Upper lobe of right lung (tissue), 1 donor: ENCODE data around the gene SESN3. TPM values are rescaled to one million over a fixed set of nuclear protein-coding genes. Genes with fewer than 3 reads are reported as not detected.

Experiments used
- ATAC-seq: fragments of 200-7000 bp; cut with Tn5 transposase; one replicate; pipeline ENCODE4 v1.9.1; 2020; ENCODE audit warnings: mild to moderate bottlenecking, moderate library complexity
- DNase-seq: peaks from one replicate; pipeline ENCODE4 v3.0.0-alpha.2; 2020
- H3K27ac ChIP-seq: fragments of 200-600 bp; one replicate; pipeline ENCODE4 v1.8.0; 2022
- H3K27me3 ChIP-seq: fragments of 200-600 bp; one replicate; pipeline ENCODE4 v1.8.0; 2022; ENCODE audit warnings: mild to moderate bottlenecking
- H3K36me3 ChIP-seq: fragments of 200-600 bp; one replicate; pipeline ENCODE4 v1.8.0; 2022
- H3K4me1 ChIP-seq: fragments of 200-600 bp; one replicate; pipeline ENCODE4 v1.8.0; 2022
- H3K4me3 ChIP-seq: fragments of 200-600 bp; one replicate; pipeline ENCODE4 v1.8.0; 2022; ENCODE audit warnings: mild to moderate bottlenecking
- H3K9me3 ChIP-seq: fragments of 200-600 bp; one replicate; pipeline ENCODE4 v1.8.0; 2022
- intact Hi-C: fragments of 100-400 bp; cut with DNase I; formaldehyde crosslinking; loops from one replicate; pipeline ENCODE4 v1.11.0; 2022
- total RNA-seq: library from RNA; stranded (reverse); fragmentation: NEBNext Ultra II Directional; extraction: Animal tissue kit (Norgen Biotek cat#: 25700); gene quantifications from one replicate; pipeline ENCODE4 v1.2.1, GENCODE V29; 2021
- TF ChIP-seq, protein P1 (sequence below): fragments of 200-600 bp; IDR thresholded peaks from one replicate; pipeline ENCODE4 v1.8.0; 2022; ENCODE audit warnings: antibody characterized with exemption
- donor health status: DM: no; HTN: yes; CAD: no; lungs with severe emphysema.

Gene SESN3
- total RNA-seq, 1 donor from 2014 or later = 43.5 TPM

DNA sequence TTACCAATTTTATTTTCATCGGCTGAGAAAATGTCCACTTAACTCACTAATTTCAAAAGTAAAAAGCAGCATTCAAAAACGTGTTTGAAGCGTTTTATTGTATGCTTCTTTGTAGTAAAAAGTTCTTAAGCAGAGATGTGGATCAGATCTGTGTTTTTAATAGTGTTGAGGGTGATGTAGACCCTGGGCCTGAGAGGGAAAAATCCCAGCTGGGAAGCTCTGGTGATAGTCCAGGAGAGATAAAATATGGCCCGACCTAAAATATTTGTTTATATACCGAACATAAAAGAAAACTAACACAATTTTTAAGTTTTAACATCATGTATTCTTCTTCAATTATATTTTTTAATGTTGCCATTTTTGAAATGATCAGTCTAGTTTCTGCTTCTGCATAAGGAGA, 35.2 kb downstream of the SESN3 start:
- H3K27ac ChIP-seq = no peak overlapping the region
- TF ChIP-seq, protein P1, sequence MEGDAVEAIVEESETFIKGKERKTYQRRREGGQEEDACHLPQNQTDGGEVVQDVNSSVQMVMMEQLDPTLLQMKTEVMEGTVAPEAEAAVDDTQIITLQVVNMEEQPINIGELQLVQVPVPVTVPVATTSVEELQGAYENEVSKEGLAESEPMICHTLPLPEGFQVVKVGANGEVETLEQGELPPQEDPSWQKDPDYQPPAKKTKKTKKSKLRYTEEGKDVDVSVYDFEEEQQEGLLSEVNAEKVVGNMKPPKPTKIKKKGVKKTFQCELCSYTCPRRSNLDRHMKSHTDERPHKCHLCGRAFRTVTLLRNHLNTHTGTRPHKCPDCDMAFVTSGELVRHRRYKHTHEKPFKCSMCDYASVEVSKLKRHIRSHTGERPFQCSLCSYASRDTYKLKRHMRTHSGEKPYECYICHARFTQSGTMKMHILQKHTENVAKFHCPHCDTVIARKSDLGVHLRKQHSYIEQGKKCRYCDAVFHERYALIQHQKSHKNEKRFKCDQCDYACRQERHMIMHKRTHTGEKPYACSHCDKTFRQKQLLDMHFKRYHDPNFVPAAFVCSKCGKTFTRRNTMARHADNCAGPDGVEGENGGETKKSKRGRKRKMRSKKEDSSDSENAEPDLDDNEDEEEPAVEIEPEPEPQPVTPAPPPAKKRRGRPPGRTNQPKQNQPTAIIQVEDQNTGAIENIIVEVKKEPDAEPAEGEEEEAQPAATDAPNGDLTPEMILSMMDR = no peak
- no peaks in the 10 kb centered on the region for H3K9me3 ChIP-seq
- DNase-seq = no peak
- H3K4me3 ChIP-seq = no peak overlapping the region
- no peak for ATAC-seq
- no peaks in the 10 kb centered on the region for H3K27me3 ChIP-seq
- intact Hi-C loops = no loop called here
- H3K36me3 ChIP-seq = peaks cover 8% of the 10 kb centered on the region
- H3K4me1 ChIP-seq = no peaks in the 10 kb centered on the region

DNA sequence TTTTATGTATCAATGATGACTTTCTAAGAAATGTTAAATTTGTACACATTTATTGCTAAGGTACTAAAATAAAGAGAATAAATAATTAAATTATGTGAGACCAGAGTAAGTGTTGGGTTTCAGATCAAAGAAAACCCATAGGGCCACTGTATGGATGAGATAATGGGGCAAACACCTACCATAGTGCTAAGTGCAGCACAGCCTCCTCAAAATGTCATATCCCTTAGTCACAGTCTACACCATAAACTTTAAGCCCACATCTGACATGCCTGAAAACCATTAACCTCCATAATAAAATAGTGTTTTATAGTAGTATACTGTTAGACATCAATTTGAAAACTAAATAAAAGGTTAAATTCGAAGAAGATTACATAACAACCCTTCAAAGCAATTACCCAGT, 37.5 kb downstream of the SESN3 start:
- intact Hi-C loops = no loop called here
- no peaks in the 10 kb centered on the region for H3K4me1 ChIP-seq
- H3K27ac ChIP-seq = no peak overlapping the region
- H3K27me3 ChIP-seq = no peaks in the 10 kb centered on the region
- H3K9me3 ChIP-seq = no peaks in the 10 kb centered on the region
- ATAC-seq = no peak
- TF ChIP-seq, protein P1 = no peak
- H3K36me3 ChIP-seq = peaks cover 14% of the 10 kb centered on the region
- DNase-seq = no peak
- H3K4me3 ChIP-seq = no peak overlapping the region

DNA sequence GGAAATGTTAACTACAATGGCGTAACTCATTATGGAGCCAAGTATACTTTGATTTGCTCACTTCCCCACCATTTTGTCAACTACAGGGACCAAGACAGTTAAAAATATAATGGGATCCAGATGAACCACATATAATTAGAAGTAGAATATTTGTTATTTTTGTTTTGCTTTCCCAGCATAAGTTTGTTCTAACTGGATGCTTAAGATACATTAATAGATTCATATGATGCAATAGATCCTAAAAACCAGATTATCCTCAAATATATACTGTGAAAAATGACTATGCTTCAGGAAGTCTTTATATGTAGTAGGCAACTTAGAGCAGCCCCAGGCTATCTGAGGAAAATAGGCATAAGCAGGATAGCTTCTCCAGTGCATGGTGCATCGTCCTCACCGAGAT, 38.3 kb downstream of the SESN3 start:
- Histone ChIP-seq H3K4me3 (no peak overlapping the region), H3K9me3 (no peaks in the 10 kb centered on the region), H3K4me1 (no peaks in the 10 kb centered on the region), H3K36me3 (peaks cover 14% of the 10 kb centered on the region), H3K27me3 (no peaks in the 10 kb centered on the region), H3K27ac (no peak overlapping the region)
- TF ChIP-seq, protein P1 = no peak
- DNase-seq = no peak
- ATAC-seq = no peak
- intact Hi-C loops = no loop called here

DNA sequence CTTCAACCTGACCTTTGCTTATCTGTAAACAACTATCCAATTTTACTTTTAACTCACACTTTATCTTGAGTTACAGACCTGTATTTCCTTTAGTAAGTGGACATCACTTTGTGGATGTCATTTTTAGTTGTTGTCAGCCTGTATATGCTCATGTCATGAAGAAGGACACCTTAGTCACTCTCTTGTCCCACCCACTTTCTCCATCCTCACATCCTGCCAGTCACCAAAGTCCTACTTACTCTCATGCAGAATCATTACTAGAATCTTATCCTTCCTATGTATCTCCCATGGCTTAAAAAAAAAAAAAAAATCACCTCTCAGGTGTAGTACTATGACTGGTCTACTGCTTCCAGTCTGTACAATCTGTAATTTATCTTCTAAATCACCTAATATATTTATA, 43.3 kb downstream of the SESN3 start:
- Histone ChIP-seq H3K36me3 (peaks cover 28% of the 10 kb centered on the region), H3K4me1 (no peaks in the 10 kb centered on the region), H3K9me3 (no peaks in the 10 kb centered on the region), H3K27ac (no peak overlapping the region), H3K27me3 (no peaks in the 10 kb centered on the region), H3K4me3 (no peak overlapping the region)
- ATAC-seq (no peak), DNase-seq (no peak)
- intact Hi-C loops = no loop called here
- TF ChIP-seq, protein P1 = no peak

DNA sequence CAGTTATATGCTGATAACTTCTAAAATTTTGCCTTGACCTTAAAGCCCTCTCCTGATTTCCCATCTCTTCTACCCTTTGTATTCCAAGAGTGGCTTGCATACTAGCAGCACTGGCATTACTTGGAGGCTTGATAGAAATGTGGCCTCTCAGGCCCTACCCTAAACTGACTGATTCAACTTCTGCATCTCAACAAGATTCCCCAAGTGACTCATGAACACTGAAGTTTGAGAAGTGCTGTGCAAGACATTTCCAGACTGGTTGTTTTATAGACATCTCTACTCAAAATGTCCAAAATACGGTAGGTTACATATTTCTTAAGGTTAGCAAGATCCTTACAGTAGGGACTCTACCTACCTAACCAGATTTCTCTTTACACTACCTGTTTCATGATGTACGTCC, 48.6 kb downstream of the SESN3 start:
- Histone ChIP-seq H3K27me3 (no peaks in the 10 kb centered on the region), H3K9me3 (no peaks in the 10 kb centered on the region), H3K27ac (no peak overlapping the region), H3K4me1 (no peaks in the 10 kb centered on the region), H3K36me3 (peaks cover 46% of the 10 kb centered on the region), H3K4me3 (no peak overlapping the region)
- ATAC-seq (no peak), DNase-seq (no peak)
- intact Hi-C loops = no loop called here
- TF ChIP-seq, protein P1 = no peak

DNA sequence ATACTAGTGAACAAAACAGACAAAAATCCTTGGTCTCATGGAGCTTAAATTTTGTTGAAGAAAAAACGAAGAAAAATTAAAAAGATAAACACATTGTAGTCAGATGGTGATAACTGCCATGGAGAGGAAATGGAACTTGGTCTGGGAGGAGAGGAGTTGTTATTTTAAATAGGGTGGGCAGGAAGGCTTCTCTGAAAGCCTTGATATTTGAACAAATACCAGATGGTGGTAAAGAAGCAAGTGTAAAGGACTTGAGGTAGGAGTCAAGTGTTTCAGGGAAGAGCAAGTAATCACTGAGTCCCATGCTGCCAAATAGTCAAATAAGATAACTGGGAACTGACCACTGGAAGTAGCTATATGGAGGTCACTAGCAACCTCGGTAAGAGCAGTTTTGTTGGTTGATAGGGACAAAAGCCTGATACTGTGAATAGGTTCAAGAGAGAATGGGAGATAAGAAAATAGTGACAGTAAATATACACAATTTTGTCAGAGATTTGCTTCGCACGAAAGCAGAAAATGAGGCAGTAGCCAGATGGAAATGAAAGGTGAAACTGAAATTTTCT, 55.1 kb downstream of the SESN3 start:
- no peak overlapping the region for H3K4me3 ChIP-seq
- H3K36me3 ChIP-seq = peaks cover 76% of the 10 kb centered on the region
- ATAC-seq = no peak

More for the DNA sequence above, 55.1 kb downstream of the SESN3 start:
- DNase-seq = no peak
- H3K9me3 ChIP-seq = no peaks in the 10 kb centered on the region
- TF ChIP-seq, protein P1 = no peak
- H3K27me3 ChIP-seq = no peaks in the 10 kb centered on the region
- H3K4me1 ChIP-seq = no peaks in the 10 kb centered on the region
- H3K27ac ChIP-seq = no peak overlapping the region
- intact Hi-C loops = no loop called here
